ENCODE measurements around the gene DHFR.
"Not testable (repeated sequence)": the region's sequence is repeated elsewhere in the genome, so short reads cannot be mapped to it uniquely, and the experiment has no call there.

Gene DHFR

GRCh38 chr5:80597500-80597899 lies 57.3 kb downstream of the DHFR start:
- DNase-seq (ENCODE audit: low read depth in 2 of 2) = no peak

- no peak for DNase-seq (ENCODE audit: low read depth in 2 of 2)
Observed at GRCh38 chr5:80594810-80595209, 60.0 kb downstream of the DHFR start.

- DNase-seq (ENCODE audit: low read depth in 2 of 2) = no peak
Observed at GRCh38 chr5:80592761-80593160, 62.0 kb downstream of the DHFR start.

GRCh38 chr5:80592105-80592504 lies 62.7 kb downstream of the DHFR start:
- DNase-seq (ENCODE audit: low read depth in 2 of 2) = no peak

GRCh38 chr5:80591352-80591751 lies 63.4 kb downstream of the DHFR start:
- no peak for DNase-seq (ENCODE audit: low read depth in 2 of 2)

- no peak for DNase-seq (ENCODE audit: low read depth in 2 of 2)
Observed at GRCh38 chr5:80590766-80591165, 64.0 kb downstream of the DHFR start.

- no peak for DNase-seq (ENCODE audit: low read depth in 2 of 2)
Observed at GRCh38 chr5:80588858-80589540, 65.8 kb downstream of the DHFR start.

GRCh38 chr5:80584770-80585169 lies 70.0 kb downstream of the DHFR start:
- no peak for DNase-seq (ENCODE audit: low read depth in 2 of 2)

- DNase-seq (ENCODE audit: low read depth in 2 of 2) = not testable (repeated sequence)
Observed at GRCh38 chr5:80580291-80580690, 74.5 kb downstream of the DHFR start.

GRCh38 chr5:80579050-80579449 lies 75.7 kb downstream of the DHFR start:
- DNase-seq (ENCODE audit: low read depth in 2 of 2) = no peak

- no peak for DNase-seq (ENCODE audit: low read depth in 2 of 2)
Observed at GRCh38 chr5:80577707-80578106, 77.1 kb downstream of the DHFR start.

- DNase-seq (ENCODE audit: low read depth in 2 of 2) = no peak
Observed at GRCh38 chr5:80576383-80576782, 78.4 kb downstream of the DHFR start.
